OCI-M2 (cell line): ENCODE data around the gene COG5.

ENCODE experiments used
- DNase-seq: peaks from one replicate; lab custom pipeline; 2025; ENCODE audit not compliant: unreplicated experiment; lab: John Stamatoyannopoulos, UW

Gene COG5

GRCh38 chr7:107467972-107468371, 95.7 kb downstream of the COG5 start:
- DNase-seq = no peak

- DNase-seq = no peak
Measured at GRCh38 chr7:107464666-107465226, 99.0 kb downstream of the COG5 start.

- no peak for DNase-seq
Measured at GRCh38 chr7:107463139-107464078, 100.3 kb downstream of the COG5 start.

- DNase-seq = no peak
Measured at GRCh38 chr7:107461938-107462533, 101.7 kb downstream of the COG5 start.

DNA sequence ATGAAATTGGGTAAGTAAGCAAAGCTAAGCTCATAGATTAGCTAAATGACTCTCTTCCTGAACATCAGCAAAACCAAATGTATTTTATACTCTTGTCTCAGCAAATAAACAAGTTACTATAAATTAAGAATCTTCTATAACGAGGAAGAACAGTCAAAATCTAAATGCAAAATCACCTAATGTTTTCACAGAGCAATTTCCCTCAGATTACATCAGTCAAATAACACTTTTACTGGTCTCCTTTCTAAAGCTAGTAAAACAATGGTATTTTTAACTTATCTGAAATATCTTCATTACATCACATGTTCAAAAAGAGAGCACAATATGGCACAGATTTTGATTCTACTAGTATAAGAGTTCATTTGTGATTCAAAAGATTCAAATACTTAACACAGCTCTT, 110.3 kb downstream of the COG5 start:
- DNase-seq = no peak

GRCh38 chr7:107450970-107451369, 112.8 kb downstream of the COG5 start:
- DNase-seq = no peak

DNA sequence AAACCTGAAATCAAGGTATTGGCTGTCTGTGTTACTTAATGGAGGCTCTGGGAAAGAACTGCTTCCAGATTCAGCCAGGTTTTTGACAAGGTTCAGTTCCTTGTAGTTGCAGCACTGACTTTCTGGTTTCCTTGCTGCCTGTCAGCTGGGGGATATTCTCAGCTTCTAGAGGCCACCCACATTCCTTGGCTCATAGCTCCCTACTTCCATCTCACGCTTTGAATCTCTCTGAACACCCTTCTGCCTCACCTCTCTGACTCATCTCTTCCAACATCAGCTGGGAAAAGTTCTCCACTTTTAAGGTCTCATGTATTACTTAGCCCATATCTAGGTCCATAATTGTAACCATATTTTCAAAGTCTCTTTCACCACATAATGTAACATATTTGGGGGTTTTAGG, 116.7 kb downstream of the COG5 start:
- DNase-seq = no peak

GRCh38 chr7:107446531-107446930, 117.2 kb downstream of the COG5 start:
- no peak for DNase-seq

GRCh38 chr7:107442678-107443077, 121.0 kb downstream of the COG5 start:
- no peak for DNase-seq

- DNase-seq = no peak
Measured at GRCh38 chr7:107441581-107442422, 121.9 kb downstream of the COG5 start.

DNA sequence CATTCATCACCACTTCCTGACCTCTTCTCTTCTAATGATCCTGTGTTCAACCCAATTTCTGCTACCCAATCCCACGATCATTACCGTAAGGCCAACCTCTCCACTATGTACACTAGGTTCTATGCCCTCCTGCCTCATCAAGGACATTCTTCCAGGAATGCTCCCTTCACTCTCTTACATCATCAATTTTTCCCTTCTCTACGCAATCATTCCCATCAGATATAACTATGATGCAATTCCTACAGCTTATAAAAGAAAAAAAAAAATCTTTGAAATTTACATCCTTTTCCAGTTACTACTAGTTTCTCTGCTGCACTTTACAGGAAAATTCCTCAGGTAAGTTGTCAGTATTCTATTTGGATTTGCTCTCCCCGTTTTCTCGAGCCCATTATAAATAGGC, 124.7 kb downstream of the COG5 start:
- no peak for DNase-seq

GRCh38 chr7:107435749-107436148, 128.0 kb downstream of the COG5 start:
- DNase-seq = no peak

DNA sequence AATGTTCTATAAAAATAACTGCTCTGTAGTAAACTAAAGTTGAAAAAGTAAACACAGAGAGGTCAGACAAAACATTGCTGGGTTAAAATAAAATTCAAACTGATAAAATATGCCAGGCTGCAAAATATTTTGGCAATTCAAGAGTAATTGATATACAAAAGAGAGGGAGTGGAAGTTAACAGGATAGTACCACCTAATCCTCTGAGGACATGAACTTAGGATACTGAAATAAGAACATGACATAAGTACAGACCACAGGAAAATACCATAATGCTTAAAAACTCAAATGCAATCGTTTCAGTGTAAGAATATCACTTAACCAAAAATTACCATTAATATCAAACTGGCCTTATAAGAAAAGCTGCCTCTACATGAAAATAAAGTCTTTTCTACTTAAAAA, 131.5 kb downstream of the COG5 start:
- no peak for DNase-seq

- DNase-seq = no peak
Measured at GRCh38 chr7:107430057-107430456, 133.7 kb downstream of the COG5 start.

- no peak for DNase-seq
Measured at GRCh38 chr7:107428642-107429041, 135.1 kb downstream of the COG5 start.

DNA sequence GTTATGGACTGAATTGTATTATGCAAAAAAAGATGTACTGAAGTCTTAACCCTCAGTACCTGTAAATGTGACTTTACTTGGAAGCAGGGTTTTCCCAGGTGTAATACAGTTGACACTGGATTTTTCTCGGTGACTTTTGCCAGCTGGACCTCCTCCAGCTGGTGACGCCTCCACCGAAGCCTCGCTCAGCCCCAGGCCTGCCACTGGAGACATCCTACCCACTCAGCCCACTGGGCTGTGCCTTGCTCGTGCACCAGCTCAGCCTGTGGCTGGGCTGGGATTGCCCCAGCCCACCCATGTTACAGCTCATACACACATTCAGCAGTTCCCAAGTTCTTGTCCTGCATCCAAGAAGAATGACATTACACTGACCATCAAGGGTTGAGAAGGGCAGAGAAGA, 136.3 kb downstream of the COG5 start:
- no peak for DNase-seq

- no peak for DNase-seq
Measured at GRCh38 chr7:107414198-107414597, 149.5 kb downstream of the COG5 start.

- no peak for DNase-seq
Measured at GRCh38 chr7:107408349-107408748, 155.4 kb downstream of the COG5 start.

- DNase-seq = no peak
Measured at GRCh38 chr7:107405559-107405958, 158.2 kb downstream of the COG5 start.

DNA sequence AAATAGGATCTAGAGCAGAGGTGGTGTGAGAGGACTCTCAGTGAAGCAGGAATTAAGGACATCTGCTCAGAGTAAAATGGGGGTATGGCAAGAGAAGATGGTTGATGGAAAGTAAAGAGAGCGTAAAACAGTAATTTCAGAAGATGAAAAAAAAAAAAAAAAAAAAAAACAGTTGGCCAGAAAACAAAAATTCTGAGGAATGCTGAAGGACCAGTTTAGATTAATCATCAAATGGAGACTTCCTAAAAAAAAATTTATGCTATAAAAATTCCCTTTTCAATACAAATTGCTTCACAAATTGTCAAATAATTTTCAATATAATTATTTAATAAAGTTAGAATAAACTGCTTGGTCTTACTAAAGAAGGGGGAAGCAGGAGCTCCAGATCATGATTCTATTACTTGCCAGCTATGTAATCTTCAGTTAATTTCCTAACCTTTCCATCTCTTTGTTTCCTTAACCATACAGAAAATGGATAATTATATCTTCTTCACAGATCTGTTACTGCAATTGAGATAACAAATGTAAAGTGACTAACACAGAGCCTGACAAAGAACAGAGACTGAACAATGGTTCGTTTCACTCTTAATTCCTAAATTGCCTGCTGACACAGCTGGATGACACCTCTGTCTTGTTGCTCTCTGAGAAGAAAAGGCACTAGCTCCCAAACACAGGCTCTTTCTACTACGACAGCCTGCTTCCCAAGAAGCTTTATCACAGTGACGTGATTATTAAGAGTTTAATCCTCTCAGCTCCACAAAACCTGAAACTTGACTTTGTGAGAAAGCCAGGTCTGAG, 158.8 kb downstream of the COG5 start:
- DNase-seq = no peak
